HG03066 (cell line): Measurements from ENCODE around the gene GGT6.

Source experiments
- ATAC-seq: cut with Tn5 transposase; IDR thresholded peaks from one replicate; pipeline ENCODE4 v1.9.1; 2021; ENCODE audit warnings: low read depth; ENCODE audit not compliant: unreplicated experiment

The GGT6 gene

DNA sequence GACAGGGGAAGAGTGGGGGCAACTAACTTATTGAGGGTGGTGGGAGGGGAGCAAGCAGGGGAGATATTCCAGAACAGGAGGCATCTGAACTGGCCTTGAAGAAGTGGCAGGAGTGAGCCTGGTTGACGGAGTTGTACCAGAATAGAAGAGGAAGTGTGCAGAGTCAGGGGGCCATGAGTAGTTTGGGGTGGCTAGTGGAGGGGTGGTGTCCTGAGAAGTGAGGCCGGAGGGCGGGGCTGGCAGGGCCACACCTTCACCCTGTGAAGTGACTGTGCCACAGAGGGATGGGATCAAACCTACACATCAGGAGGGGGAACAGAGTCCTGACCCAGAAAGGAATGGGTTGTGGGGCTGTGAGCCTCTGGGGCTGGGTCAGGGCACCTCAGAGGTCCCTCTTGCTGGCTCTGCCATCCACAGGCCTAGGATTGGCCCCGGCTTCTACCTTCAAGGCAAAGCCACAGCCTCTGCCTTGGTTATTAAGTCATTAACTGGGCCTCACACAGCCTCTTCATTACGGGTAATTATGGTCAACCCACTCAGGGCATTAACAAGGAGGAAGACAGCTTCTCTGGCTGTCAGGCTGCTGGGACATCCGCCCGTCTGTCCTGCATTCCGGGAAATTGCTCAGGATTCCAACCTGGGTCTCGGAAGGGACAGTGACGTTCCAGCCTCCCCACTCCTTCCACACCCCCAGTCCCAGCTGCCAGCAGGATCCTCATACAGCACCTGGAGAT, 49.0 kb downstream of the GGT6 start:
- ATAC-seq: no peak

DNA sequence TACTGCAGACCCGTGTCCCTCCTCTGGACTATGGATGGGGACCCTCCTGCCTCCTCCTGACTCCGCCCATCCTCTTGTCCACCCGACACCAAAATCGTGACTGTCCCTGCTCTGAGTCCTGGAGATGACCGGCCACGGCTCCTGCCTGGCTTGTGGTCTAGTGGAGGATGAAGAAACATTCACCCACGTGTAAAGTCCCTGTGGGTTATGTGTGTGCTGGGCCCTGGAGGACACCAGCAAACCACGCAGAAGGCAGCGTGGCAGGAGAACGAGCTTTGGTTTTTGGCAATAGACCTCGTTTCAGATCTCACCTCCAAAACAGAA, 49.8 kb downstream of the GGT6 start:
- no peak for ATAC-seq

DNA sequence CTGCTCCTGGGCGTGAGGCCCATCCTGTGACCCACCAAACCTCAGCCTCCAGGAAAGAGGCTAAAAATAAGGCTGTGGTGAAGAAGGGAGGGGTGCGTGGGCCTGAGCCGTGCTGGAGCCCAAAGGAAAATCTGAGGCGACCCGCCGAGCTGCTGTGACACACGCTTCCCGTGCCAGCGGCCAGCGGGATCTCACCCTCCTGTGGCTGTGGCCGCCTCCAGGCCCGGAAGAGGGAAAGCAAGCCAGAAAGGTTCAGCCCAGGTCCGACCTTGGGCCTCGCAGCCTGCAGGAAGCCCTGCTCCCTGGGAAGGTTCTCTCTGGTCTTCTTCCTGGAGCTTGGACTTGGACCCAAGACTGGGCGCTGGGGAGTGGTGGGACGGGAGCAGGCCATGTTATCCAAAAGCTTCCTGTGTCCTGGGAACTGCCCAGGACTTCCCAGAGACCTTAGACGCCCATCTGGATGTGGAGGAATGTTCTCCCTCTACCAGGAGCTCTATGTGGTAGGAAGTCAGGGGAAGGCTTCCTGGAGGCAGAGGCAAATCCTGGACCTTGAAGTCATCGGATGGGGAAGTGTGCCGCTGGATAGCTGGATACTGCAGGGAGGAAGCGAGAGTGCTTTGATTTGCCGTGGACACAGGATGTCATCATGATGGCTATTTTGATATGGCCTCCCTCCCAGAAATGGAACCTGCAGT, 50.3 kb downstream of the GGT6 start:
- no peak for ATAC-seq

DNA sequence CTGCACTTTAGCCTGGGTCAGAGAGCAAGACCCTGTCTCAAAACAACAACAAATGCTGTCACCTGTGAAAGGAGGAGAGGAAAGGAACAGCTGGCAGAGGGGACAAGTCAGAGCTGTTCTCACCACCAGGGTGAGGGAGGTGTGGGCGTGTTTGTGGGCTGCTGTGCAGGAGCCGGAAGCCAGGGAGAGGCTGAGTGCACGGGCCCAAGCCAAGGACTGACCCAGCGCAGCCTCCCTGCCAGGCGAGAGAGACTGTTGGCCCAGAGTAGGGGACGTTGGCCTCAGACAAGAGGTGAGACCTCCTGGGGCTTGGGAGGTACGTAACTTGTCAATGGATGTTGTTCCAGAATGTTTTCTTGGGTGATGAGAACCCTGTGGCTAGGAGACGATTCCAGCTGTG, 51.0 kb downstream of the GGT6 start:
- ATAC-seq: no peak

DNA sequence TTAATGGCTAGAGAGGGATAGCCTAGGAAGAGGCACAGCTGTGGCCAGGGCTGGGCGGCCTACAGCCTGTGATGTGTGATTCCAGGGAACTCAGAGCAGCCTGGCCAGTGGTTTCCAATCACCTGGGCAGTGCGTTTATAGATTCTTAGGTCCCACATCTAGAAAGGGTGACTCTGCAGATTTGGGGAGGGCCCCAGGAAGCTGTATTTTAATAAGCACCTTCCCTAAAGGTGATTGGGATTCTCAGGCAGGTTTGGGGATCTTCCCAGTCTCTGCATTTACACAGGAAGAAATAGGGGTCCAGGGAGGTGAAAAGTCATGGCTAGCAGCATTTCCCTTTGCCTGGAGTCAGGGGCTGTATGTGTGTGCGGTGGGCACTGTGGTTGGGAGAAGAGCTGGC, 52.2 kb downstream of the GGT6 start:
- ATAC-seq: no peak

DNA sequence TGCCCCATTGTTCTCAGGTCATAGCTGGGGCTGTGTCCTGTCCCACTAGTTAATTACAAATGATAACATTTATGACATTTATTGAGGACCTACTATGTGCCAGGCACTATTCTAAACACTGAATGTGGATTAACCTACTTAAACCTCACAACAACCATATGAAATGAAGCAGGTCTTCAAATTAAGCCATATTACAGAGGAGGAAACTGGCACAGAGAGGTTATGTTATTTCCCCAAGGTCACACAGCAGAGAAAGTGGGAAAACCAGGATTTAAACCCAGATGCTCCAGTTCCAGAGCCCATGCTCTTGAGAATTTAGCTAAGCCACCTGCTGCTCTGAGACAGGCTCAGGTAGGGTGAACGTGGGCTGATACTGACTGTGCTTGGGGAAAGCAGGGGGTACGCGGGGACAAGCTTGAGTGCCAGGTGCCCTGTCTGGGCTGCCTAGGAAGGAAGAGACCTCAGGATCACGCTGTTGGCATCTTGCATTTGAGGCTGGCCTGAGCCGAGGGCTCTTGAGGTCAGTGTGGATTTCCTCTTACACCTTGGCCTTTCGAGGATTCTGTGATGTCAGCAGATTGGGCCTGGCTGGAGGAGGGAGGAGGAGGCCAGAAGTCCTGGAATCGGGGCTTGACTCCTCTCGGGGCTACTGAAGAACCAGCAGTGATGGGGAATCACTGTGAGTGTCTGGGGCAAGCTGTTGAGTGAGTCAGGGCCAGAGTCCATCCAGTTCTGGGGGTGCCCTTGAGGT, 52.8 kb downstream of the GGT6 start:
- ATAC-seq: no peak
